SK-N-SH (cell line): ENCODE data around the gene TP53I3. TPM values are rescaled to one million over a fixed set of nuclear protein-coding genes. Genes with fewer than 3 reads are reported as not detected.
A peak's percentile ranks its signal among the peaks of the same experiment; 100 is the strongest.

Source experiments
- CTCF ChIA-PET: fragments of 300-600, 350-600 bp; formaldehyde crosslinking; extraction: SDS; loops from one replicate; lab custom pipeline; 2021; lab: Yijun Ruan, JAX
- POLR2A ChIA-PET: fragments of 350-600 bp; sonication (Branson Sonifier 250); formaldehyde crosslinking; extraction: SDS; loops from one replicate; lab custom pipeline; 2020; ENCODE audit warnings: antibody characterized with exemption, inconsistent platforms; lab: Yijun Ruan, JAX
- DNase-seq: peaks from one replicate; pipeline ENCODE4 v3.0.0; 2012
- H2AFZ ChIP-seq: fragments of 200-600 bp; sonication (generic); 2 replicates; pipeline ENCODE4 v1.8.1; 2016; ENCODE audit warnings: antibody characterized with exemption, mild to moderate bottlenecking, low read depth
- H3F3A ChIP-seq: fragments of 200-600 bp; sonication (generic); replicated peaks from 2 replicates; pipeline ENCODE3; 2016; ENCODE audit warnings: antibody characterized with exemption, mild to moderate bottlenecking; ENCODE audit not compliant: insufficient read depth
- H3K27ac ChIP-seq, 2 experiments: fragments of 200-500 bp in 1 of 2; fragments of 200-600 bp in 1 of 2; sonication (Bioruptor generic) in 1 of 2; sonication (generic), shearing (Covaris generic) in 1 of 2; 2 replicates each; pipeline versions ENCODE4 v1.5.1 to v1.6.1; 2014 to 2016; ENCODE audit warnings: low read depth in 2 of 2, inconsistent platforms in 1 of 2, low read length in 1 of 2, mild to moderate bottlenecking in 1 of 2, mixed read lengths in 1 of 2
- H3K27me3 ChIP-seq: fragments of 200-600 bp; sonication (generic), shearing (Covaris generic); 2 replicates; pipeline ENCODE4 v1.6.1; 2016; ENCODE audit warnings: mixed run types; ENCODE audit not compliant: insufficient read depth
- H3K36me3 ChIP-seq, 2 experiments: fragments of 200-500 bp in 1 of 2; fragments of 200-600 bp in 1 of 2; sonication (Bioruptor generic) in 1 of 2; sonication (generic) in 1 of 2; replicated peaks in 1 of 2; 2 replicates each; pipeline versions ENCODE3 to v1.5.1; 2014 to 2016; ENCODE audit warnings: low read length in 1 of 2, mild to moderate bottlenecking in 1 of 2; ENCODE audit not compliant: insufficient read depth in 2 of 2, control insufficient read depth in 1 of 2
- H3K4me1 ChIP-seq, 2 experiments: fragments of 200-500 bp in 1 of 2; fragments of 200-600 bp in 1 of 2; sonication (Bioruptor generic) in 1 of 2; sonication (generic), shearing (Covaris generic) in 1 of 2; 2 replicates each; pipeline versions ENCODE4 v1.5.1 to v1.6.1; 2014 to 2016; ENCODE audit warnings: low read depth in 1 of 2, low read length in 1 of 2, mixed run types in 1 of 2; ENCODE audit not compliant: insufficient read depth in 2 of 2, control insufficient read depth in 1 of 2
- H3K4me2 ChIP-seq: fragments of 200-600 bp; sonication (generic), shearing (Covaris generic); 2 replicates; pipeline ENCODE4 v1.6.1; 2017; ENCODE audit warnings: mixed run types
- H3K4me3 ChIP-seq, 2 experiments: fragments of 200-500 bp in 1 of 2; fragments of 200-600 bp in 1 of 2; sonication (Bioruptor generic) in 1 of 2; sonication (generic), shearing (Covaris generic) in 1 of 2; 2 replicates each; pipeline versions ENCODE4 v1.5.1 to v1.8.1; 2014 to 2016; ENCODE audit warnings: low read depth in 2 of 2, inconsistent platforms in 1 of 2, low read length in 1 of 2, mild to moderate bottlenecking in 1 of 2, mixed read lengths in 1 of 2, moderate library complexity in 1 of 2
- H3K79me2 ChIP-seq: fragments of 200-600 bp; sonication (generic); 2 replicates; pipeline ENCODE4 v1.8.1; 2017; ENCODE audit warnings: mild to moderate bottlenecking; ENCODE audit not compliant: insufficient read depth
- H3K9ac ChIP-seq: fragments of 200-600 bp; sonication (generic); 2 replicates; pipeline ENCODE4 v1.6.1; 2017; ENCODE audit warnings: mixed run types
- H3K9me2 ChIP-seq: fragments of 200-600 bp; sonication (generic); 2 replicates; pipeline ENCODE4 v1.6.1; 2017; ENCODE audit warnings: mixed run types
- H3K9me3 ChIP-seq: fragments of 200-600 bp; sonication (generic); 2 replicates; pipeline ENCODE4 v1.6.1; 2017; ENCODE audit warnings: mixed run types, mild to moderate bottlenecking, moderate library complexity
- H4K20me1 ChIP-seq: fragments of 200-600 bp; sonication (generic); 2 replicates; pipeline ENCODE4 v1.6.1; 2017; ENCODE audit warnings: mild to moderate bottlenecking, mixed run types; ENCODE audit not compliant: insufficient read depth
- CTCF ChIP-seq: fragments of 200-600 bp; sonication (generic); IDR thresholded peaks from 2 replicates; pipeline ENCODE4 v1.6.1; 2017; ENCODE audit warnings: antibody characterized with exemption, mild to moderate bottlenecking, moderate library complexity
- EP300 ChIP-seq, 2 experiments: IDR thresholded peaks; 2 replicates each; pipeline versions ENCODE4 v1.4.0 to v1.6.1; 2012; ENCODE audit warnings: borderline replicate concordance in 1 of 2, low read depth in 1 of 2, low read length in 1 of 2
- FOXJ3 ChIP-seq: sonication (generic); formaldehyde crosslinking; IDR thresholded peaks from 2 replicates; pipeline ENCODE4 v1.5.1; 2020; ENCODE audit warnings: mild to moderate bottlenecking, missing genetic modification reagents
- FOXM1 ChIP-seq: IDR thresholded peaks from 2 replicates; pipeline ENCODE4 v1.4.0; 2012; ENCODE audit warnings: low read depth, mild to moderate bottlenecking
- GABPA ChIP-seq: IDR thresholded peaks from 2 replicates; pipeline ENCODE4 v1.4.0; 2012; ENCODE audit warnings: low read depth, mild to moderate bottlenecking
- MEF2A ChIP-seq: IDR thresholded peaks from 2 replicates; pipeline ENCODE4 v1.4.0; 2012; ENCODE audit warnings: low read depth, borderline replicate concordance
- MXI1 ChIP-seq: IDR thresholded peaks from 2 replicates; pipeline ENCODE4 v1.6.1; 2012; ENCODE audit warnings: mild to moderate bottlenecking, low read depth, low read length, improper control_type of control experiment
- RCOR1 ChIP-seq: fragments of 150-350 bp; IDR thresholded peaks from 2 replicates; pipeline ENCODE4 v1.6.1; 2017; ENCODE audit warnings: antibody characterized with exemption, low read length
- REST ChIP-seq: IDR thresholded peaks from 2 replicates; pipeline ENCODE4 v1.6.1; 2012; ENCODE audit warnings: mild to moderate bottlenecking, low read depth, low read length, moderate library complexity
- RFX5 ChIP-seq: IDR thresholded peaks from 2 replicates; pipeline ENCODE4 v1.6.1; 2012; ENCODE audit warnings: mild to moderate bottlenecking, improper control_type of control experiment, low read length
- TCF12 ChIP-seq: IDR thresholded peaks from 2 replicates; pipeline ENCODE4 v1.4.0; 2012
- WGBS: methylation state at CpG from one replicate; pipeline ENCODE4 v1.1.6; 2017; ENCODE audit warnings: low lambda C conversion rate; 5-methylcytosine and 5-hydroxymethylcytosine counted together
- polyA plus RNA-seq, 3 experiments: library from polyadenylated mRNA; depleted of rRNA; stranded (reverse); fragments of >200 nt; gene quantifications; 2 replicates each; pipeline ENCODE4 v1.2.3, GENCODE V29; 2012
- TF ChIP-seq, protein P1 (sequence below): fragments of 150-350 bp; IDR thresholded peaks from 2 replicates; pipeline ENCODE4 v1.6.1; 2017; ENCODE audit warnings: antibody characterized with exemption, low read length, low read depth, borderline replicate concordance
- TF ChIP-seq, protein P2 (sequence below): fragments of 150-350 bp; IDR thresholded peaks from 2 replicates; pipeline ENCODE4 v1.6.1; 2016; ENCODE audit warnings: mild to moderate bottlenecking, low read depth, low read length
- TF ChIP-seq, protein P3 (sequence below): IDR thresholded peaks from 2 replicates; pipeline ENCODE4; 2012

Gene TP53I3
- polyA plus RNA-seq, 1 of the 3 experiments (the other 2 are of a cell fraction): 110 TPM

DNA sequence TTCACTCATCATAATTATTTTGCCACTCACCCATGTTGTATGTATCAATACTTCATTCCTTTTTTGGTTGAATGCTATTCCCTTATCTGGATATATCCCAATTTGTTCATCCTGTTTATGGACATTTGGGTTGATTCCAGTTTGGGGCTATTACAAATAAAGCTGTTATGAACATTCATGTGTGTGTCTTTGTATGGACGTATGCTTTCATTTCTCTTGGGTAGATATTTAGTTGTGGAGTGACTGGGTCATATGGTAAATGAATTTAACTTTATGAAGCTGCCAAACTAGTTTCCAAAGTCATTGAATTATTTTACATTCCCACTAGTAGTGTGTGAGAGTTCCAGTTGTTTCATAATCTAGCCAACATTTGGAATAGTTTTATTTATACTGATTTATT is 41.3 kb upstream of the TP53I3 start:
- no peaks in the 10 kb centered on the region for H4K20me1 ChIP-seq
- DNase-seq: no peak
- peaks cover 5 to 14% of the 10 kb centered on the region in 2 experiments; a peak in 3 of 4 replicates for H3K4me1 ChIP-seq
- H3K27ac ChIP-seq: no peak overlapping the region
- H3K4me2 ChIP-seq: no peak overlapping the region
- no peak for TF ChIP-seq RCOR1
- no peak for TF ChIP-seq TCF12
- no peak for TF ChIP-seq GABPA
- no peak for TF ChIP-seq MEF2A
- TF ChIP-seq CTCF: no peak
- TF ChIP-seq, protein P1, sequence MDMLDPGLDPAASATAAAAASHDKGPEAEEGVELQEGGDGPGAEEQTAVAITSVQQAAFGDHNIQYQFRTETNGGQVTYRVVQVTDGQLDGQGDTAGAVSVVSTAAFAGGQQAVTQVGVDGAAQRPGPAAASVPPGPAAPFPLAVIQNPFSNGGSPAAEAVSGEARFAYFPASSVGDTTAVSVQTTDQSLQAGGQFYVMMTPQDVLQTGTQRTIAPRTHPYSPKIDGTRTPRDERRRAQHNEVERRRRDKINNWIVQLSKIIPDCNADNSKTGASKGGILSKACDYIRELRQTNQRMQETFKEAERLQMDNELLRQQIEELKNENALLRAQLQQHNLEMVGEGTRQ: no peak
- TF ChIP-seq, protein P2, sequence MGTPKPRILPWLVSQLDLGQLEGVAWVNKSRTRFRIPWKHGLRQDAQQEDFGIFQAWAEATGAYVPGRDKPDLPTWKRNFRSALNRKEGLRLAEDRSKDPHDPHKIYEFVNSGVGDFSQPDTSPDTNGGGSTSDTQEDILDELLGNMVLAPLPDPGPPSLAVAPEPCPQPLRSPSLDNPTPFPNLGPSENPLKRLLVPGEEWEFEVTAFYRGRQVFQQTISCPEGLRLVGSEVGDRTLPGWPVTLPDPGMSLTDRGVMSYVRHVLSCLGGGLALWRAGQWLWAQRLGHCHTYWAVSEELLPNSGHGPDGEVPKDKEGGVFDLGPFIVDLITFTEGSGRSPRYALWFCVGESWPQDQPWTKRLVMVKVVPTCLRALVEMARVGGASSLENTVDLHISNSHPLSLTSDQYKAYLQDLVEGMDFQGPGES: no peak
- TF ChIP-seq, all 33 proteins: peak for 0
- Histone ChIP-seq H2AFZ (no peak overlapping the region), H3K27me3 (no peaks in the 10 kb centered on the region), H3F3A (peaks cover 31% of the 10 kb centered on the region), H3K9ac (no peak overlapping the region), H3K4me3 (no peak overlapping the region), H3K36me3 (no peaks in the 10 kb centered on the region), H3K9me2 (no peaks in the 10 kb centered on the region), H3K79me2 (peaks cover 12% of the 10 kb centered on the region; the same call in 1 of the 2 replicates), H3K9me3 (no peaks in the 10 kb centered on the region)
- ChIA-PET CTCF (interaction anchor here (1.1 to 3.2 kb wide), 3 partner anchors 7 to 92 kb away, joined by 4 to 18 read pairs (median 8); partner anchors contain the start of gene TP53I3), POLR2A (no interaction called here)
- 81% methylated on average over 1 of the region's 1 CpG for WGBS

- H3K9me2 ChIP-seq: no peaks in the 10 kb centered on the region
- no peaks in the 10 kb centered on the region for H4K20me1 ChIP-seq
- H3K79me2 ChIP-seq: peaks cover 12% of the 10 kb centered on the region; the same call in 1 of the 2 replicates
- H3K9me3 ChIP-seq: no peaks in the 10 kb centered on the region
- peaks cover 35% of the 10 kb centered on the region for H3F3A ChIP-seq
- H2AFZ ChIP-seq: peak overlapping the region; percentile 98
- peak overlapping the region; percentile 61 to 74 for H3K4me3 ChIP-seq
- H3K4me1 ChIP-seq: peaks cover 5 to 14% of the 10 kb centered on the region in 2 experiments; a peak in 3 of 4 replicates
- POLR2A ChIA-PET: interaction anchor here (0.6 to 4.5 kb wide), 3 partner anchors 40 to 198 kb away, joined by 3 to 28 read pairs (median 3); partner anchors contain the start of gene TP53I3
- H3K27me3 ChIP-seq: no peaks in the 10 kb centered on the region
- peak overlapping the region; percentile 86 for H3K9ac ChIP-seq
- H3K4me2 ChIP-seq: peak overlapping the region; percentile 87
- CTCF ChIA-PET: interaction anchor here (0.9 to 3.2 kb wide), 6 partner anchors 9 to 263 kb away, joined by 3 to 18 read pairs (median 4); partner anchors contain the start of gene TP53I3
- H3K36me3 ChIP-seq: no peaks in the 10 kb centered on the region
- H3K27ac ChIP-seq: peak overlapping the region; percentile 82 to 91
- 14% methylated on average over 9 of the region's 9 CpGs for WGBS
- no peak for DNase-seq
- TF ChIP-seq FOXM1 (no peak), EP300 (IDR thresholded peaks at IDR 0.05; ENCODE audit: borderline replicate concordance in 1 of 2, low read depth in 1 of 2, low read length in 1 of 2) (no peak), GABPA (no peak), REST (0 out of 2 replicates have a peak, but pooled peaks have one; percentile 3), MEF2A (no peak), RFX5 (no peak), FOXJ3 (CRISPR knock-in tag) (no peak), MXI1 (no peak; the same call in 1 of the 2 replicates)
- TF ChIP-seq, protein P3, sequence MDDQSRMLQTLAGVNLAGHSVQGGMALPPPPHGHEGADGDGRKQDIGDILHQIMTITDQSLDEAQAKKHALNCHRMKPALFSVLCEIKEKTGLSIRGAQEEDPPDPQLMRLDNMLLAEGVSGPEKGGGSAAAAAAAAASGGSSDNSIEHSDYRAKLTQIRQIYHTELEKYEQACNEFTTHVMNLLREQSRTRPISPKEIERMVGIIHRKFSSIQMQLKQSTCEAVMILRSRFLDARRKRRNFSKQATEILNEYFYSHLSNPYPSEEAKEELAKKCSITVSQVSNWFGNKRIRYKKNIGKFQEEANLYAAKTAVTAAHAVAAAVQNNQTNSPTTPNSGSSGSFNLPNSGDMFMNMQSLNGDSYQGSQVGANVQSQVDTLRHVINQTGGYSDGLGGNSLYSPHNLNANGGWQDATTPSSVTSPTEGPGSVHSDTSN: 0 out of 2 replicates have a peak, but pooled peaks have one; percentile 9
Observed at GRCh38 chr2:24123922-24124580, 39.4 kb upstream of the TP53I3 start.
